NCI-H187 treated with DMSO at 0.1 percent for 48 hours (cell line): ENCODE data around the gene LYSMD3.

Experiments used
- DNase-seq: peaks from one replicate; lab custom pipeline; 2025; lab: John Stamatoyannopoulos, UW

The LYSMD3 gene

GRCh38 chr5:90480699-90481098 is 48.7 kb downstream of the LYSMD3 start:
- no peak for DNase-seq

GRCh38 chr5:90479611-90480385 is 49.6 kb downstream of the LYSMD3 start:
- no peak for DNase-seq

- no peak for DNase-seq
Observed at GRCh38 chr5:90477621-90478215, 51.7 kb downstream of the LYSMD3 start.

GRCh38 chr5:90477073-90477472 is 52.3 kb downstream of the LYSMD3 start:
- peak; percentile 53 for DNase-seq

- DNase-seq, result no peak
Observed at GRCh38 chr5:90476391-90476790, 53.0 kb downstream of the LYSMD3 start.

- DNase-seq, result no peak
Observed at GRCh38 chr5:90475436-90475980, 53.9 kb downstream of the LYSMD3 start.

- peak; percentile 52 for DNase-seq
Observed at GRCh38 chr5:90474235-90475107, 54.9 kb downstream of the LYSMD3 start, which contains the start of the genes MBLAC2 and POLR3G. Gene MBLAC2, minus strand, starts transcription at chr5:90474771. Its CDS starts 479 bp downstream, at chr5:90474292. Gene POLR3G, plus strand, starts transcription at chr5:90474864. Its CDS starts 10,704 bp downstream, at chr5:90485568.

- no peak for DNase-seq
Observed at GRCh38 chr5:90473396-90474234, 55.8 kb downstream of the LYSMD3 start.

GRCh38 chr5:90472783-90473395 is 56.5 kb downstream of the LYSMD3 start:
- DNase-seq, result no peak
